Glutamatergic neuron (in vitro differentiated cells): ENCODE results near the gene ATP9A. TPM values are rescaled to one million over a fixed set of nuclear protein-coding genes. Genes with fewer than 3 reads are reported as not detected.
"Not testable (repeated sequence)": the region's sequence is repeated elsewhere in the genome, so short reads cannot be mapped to it uniquely, and the experiment has no call there.

Experiments used
- DNase-seq: peaks from one replicate; pipeline ENCODE4 v3.0.0; 2022
- H3K27ac Mint-ChIP-seq: one replicate; pipeline ENCODE4 v1.8.0; 2020; ENCODE audit warnings: mild to moderate bottlenecking, mixed read lengths, inconsistent platforms; ENCODE audit not compliant: unreplicated experiment
- H3K27me3 Mint-ChIP-seq: one replicate; pipeline ENCODE4 v1.8.0; 2020; ENCODE audit warnings: mild to moderate bottlenecking, moderate library complexity, mixed read lengths, inconsistent platforms; ENCODE audit not compliant: unreplicated experiment
- H3K36me3 Mint-ChIP-seq: one replicate; pipeline ENCODE4 v1.8.0; 2020; ENCODE audit warnings: mild to moderate bottlenecking, mixed read lengths, inconsistent platforms; ENCODE audit not compliant: unreplicated experiment
- H3K4me1 Mint-ChIP-seq: one replicate; pipeline ENCODE4 v1.8.0; 2020; ENCODE audit warnings: mild to moderate bottlenecking, low read depth, mixed read lengths, inconsistent platforms; ENCODE audit not compliant: unreplicated experiment
- H3K4me3 Mint-ChIP-seq: one replicate; pipeline ENCODE4 v1.8.0; 2020; ENCODE audit warnings: mild to moderate bottlenecking, mixed read lengths, inconsistent platforms; ENCODE audit not compliant: unreplicated experiment
- H3K9me3 Mint-ChIP-seq: one replicate; pipeline ENCODE4 v1.8.0; 2020; ENCODE audit warnings: mild to moderate bottlenecking, moderate library complexity, mixed read lengths, inconsistent platforms; ENCODE audit not compliant: unreplicated experiment
- total RNA-seq: library from RNA; stranded (reverse); fragmentation: NEBNext Ultra II Directional; extraction: Animal tissue kit (Norgen Biotek cat#: 25700); gene quantifications from one replicate; pipeline ENCODE4 v1.2.1, GENCODE V29; 2021; ENCODE audit not compliant: unreplicated experiment
- TF ChIP-seq, protein P1 (sequence below): fragments of 200-600 bp; sonication (generic); IDR thresholded peaks from one replicate; pipeline ENCODE4 v1.5.0; 2021; ENCODE audit not compliant: partially characterized antibody, unreplicated experiment

ATP9A gene
- total RNA-seq, 1 donor from 2014 or later: 66.1 TPM

DNA sequence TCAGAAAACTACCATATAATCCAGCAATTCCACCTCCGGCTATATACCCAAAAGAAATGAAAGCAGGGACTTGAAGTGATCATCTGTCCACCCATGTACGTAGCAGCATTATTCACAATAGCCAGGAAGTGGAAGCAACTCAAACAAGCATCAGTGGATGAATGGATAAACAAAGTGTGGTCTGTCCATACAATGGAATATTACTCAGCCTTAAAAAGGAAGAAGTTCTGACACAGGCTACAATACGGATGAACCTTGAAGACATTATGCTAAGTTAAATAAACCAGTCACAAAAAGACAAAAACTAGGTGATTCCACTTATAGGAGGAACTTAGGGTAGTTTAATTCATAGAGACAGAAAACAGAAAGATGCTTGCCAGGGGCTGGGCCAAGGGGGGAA, 76.5 kb downstream of the ATP9A start:
- Mint-ChIP-seq H3K4me1 (peaks cover 40% of the 10 kb centered on the region), H3K4me3 (no peak overlapping the region), H3K9me3 (peaks cover 3% of the 10 kb centered on the region), H3K27ac (no peak overlapping the region), H3K27me3 (peaks cover 8% of the 10 kb centered on the region), H3K36me3 (no peaks in the 10 kb centered on the region)
- DNase-seq: no peak
- TF ChIP-seq, protein P1, sequence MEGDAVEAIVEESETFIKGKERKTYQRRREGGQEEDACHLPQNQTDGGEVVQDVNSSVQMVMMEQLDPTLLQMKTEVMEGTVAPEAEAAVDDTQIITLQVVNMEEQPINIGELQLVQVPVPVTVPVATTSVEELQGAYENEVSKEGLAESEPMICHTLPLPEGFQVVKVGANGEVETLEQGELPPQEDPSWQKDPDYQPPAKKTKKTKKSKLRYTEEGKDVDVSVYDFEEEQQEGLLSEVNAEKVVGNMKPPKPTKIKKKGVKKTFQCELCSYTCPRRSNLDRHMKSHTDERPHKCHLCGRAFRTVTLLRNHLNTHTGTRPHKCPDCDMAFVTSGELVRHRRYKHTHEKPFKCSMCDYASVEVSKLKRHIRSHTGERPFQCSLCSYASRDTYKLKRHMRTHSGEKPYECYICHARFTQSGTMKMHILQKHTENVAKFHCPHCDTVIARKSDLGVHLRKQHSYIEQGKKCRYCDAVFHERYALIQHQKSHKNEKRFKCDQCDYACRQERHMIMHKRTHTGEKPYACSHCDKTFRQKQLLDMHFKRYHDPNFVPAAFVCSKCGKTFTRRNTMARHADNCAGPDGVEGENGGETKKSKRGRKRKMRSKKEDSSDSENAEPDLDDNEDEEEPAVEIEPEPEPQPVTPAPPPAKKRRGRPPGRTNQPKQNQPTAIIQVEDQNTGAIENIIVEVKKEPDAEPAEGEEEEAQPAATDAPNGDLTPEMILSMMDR: no peak

DNA sequence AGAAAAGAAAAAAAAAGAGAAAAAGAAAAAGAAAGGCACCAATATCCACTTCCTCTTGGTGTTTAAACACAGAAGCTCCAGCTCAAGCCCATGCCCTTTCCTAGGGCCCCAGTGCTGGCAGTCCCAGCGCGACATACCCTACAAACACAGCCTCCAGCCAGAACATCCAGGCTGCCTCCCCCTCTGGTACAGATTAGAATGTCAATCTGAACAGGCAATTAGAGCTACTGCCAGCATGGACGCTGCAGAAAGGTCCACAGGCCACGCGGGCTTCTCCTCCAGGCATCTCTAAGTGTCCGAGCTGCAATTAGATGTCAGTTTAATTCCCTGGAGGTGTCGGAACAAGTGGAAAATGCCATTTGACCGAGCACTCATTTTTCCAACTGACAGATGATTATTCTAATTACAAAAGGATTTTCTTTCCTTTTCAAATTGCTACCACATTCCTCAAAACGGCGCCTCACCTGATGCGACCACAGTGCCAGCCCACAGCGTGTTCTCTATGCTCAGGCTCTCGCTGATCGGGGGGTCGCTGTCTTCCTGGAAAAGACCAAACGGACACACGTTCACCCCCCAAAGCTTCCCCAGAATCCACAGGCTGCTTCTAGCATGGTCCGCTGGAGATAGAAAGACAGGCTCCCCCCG, 79.5 kb downstream of the ATP9A start:
- peak; percentile 73 for DNase-seq
- Mint-ChIP-seq H3K36me3 (no peaks in the 10 kb centered on the region), H3K27me3 (peaks cover 8% of the 10 kb centered on the region), H3K4me3 (peak overlapping the region; percentile 46), H3K9me3 (peaks cover 3% of the 10 kb centered on the region), H3K4me1 (peaks cover 27% of the 10 kb centered on the region), H3K27ac (peak overlapping the region; percentile 81)
- TF ChIP-seq, protein P1: no peak

DNA sequence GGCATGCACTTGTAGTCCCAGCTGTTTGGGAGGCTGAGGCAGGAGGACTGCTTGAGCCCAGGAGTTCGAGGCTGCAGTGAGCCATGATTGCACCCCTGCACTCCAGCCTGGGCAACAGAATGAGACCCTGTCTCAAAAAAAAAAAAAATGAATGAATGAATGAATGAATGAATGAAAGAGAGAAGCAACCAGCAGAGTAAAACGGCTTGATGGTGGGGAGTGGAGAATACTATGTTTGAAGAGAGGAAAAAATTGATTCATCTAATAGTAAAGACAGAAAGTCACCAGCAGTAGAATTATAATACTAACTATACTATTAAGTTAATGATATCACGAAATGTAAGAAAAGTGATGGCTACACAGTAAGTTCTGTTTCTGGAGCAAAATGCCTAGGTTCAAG, 80.6 kb downstream of the ATP9A start:
- Mint-ChIP-seq H3K4me3 (no peak overlapping the region), H3K4me1 (peaks cover 22% of the 10 kb centered on the region), H3K9me3 (peaks cover 3% of the 10 kb centered on the region), H3K27me3 (peaks cover 4% of the 10 kb centered on the region), H3K36me3 (no peaks in the 10 kb centered on the region), H3K27ac (peak overlapping the region; percentile 38)
- DNase-seq: no peak
- TF ChIP-seq, protein P1: no peak

DNA sequence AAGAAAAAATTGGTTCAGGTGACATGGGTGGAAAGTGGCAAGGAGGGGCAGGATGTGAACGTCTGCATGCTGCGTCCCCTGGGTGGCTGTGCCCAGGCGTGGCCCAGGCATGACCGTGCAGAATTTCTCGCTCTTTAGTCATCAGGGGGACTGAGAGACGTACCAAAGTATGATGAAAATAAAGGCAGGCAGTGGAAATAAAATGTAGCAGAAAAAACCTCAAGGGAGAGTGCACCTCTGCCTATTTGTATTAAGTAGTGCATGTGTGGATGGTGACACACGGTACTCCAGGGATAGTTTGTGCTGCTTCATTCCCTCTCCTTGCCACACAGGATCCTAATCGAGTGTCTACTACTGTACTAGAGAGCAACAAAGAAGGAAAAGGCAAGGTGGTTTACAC, 81.1 kb downstream of the ATP9A start:
- Mint-ChIP-seq H3K27ac (no peak overlapping the region), H3K36me3 (no peaks in the 10 kb centered on the region), H3K9me3 (peaks cover 3% of the 10 kb centered on the region), H3K4me3 (no peak overlapping the region), H3K4me1 (peaks cover 20% of the 10 kb centered on the region), H3K27me3 (peaks cover 3% of the 10 kb centered on the region)
- no peak for DNase-seq
- TF ChIP-seq, protein P1: no peak

DNA sequence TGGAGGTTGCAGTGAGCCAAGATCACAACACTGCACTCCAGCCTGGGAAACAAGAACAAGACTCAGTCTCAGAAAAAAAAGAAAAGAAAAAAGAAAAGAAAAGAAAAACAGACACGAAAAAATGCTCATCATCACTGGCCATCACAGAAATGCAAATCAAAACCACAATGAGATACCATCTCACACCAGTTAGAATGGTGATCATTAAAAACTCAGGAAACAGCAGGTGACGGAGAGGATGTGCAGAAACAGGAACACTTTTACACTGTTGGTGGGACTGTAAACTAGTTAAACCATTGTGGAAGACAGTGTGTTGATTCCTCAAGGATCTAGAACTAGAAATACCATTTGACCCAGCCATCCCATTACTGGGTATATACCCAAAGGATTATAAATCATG, 82.7 kb downstream of the ATP9A start:
- not testable (repeated sequence) for DNase-seq, H3K27ac Mint-ChIP-seq, H3K27me3 Mint-ChIP-seq, H3K9me3 Mint-ChIP-seq, H3K36me3 Mint-ChIP-seq, H3K4me3 Mint-ChIP-seq
- peaks cover 22% of the 10 kb centered on the region for H3K4me1 Mint-ChIP-seq
